RPMI7951 (cell line): ENCODE results near the gene C11orf65. TPM values are rescaled to one million over a fixed set of nuclear protein-coding genes. Genes with fewer than 3 reads are reported as not detected.
A peak's percentile ranks its signal among the peaks of the same experiment; 100 is the strongest.
"Not testable (repeated sequence)": the region's sequence is repeated elsewhere in the genome, so short reads cannot be mapped to it uniquely, and the experiment has no call there.

Experiments
- DNase-seq: peaks from one replicate; pipeline ENCODE4 v3.0.0-alpha.2; 2012; ENCODE audit warnings: low read depth
- total RNA-seq: library from RNA; depleted of rRNA; stranded (reverse); fragments of >200 nt; shearing (Covaris generic); gene quantifications from 2 replicates; pipeline ENCODE4 v1.2.3, GENCODE V29; 2014

The C11orf65 gene
- total RNA-seq, 1 experiment from 2014 or later: 0.24 TPM

DNA sequence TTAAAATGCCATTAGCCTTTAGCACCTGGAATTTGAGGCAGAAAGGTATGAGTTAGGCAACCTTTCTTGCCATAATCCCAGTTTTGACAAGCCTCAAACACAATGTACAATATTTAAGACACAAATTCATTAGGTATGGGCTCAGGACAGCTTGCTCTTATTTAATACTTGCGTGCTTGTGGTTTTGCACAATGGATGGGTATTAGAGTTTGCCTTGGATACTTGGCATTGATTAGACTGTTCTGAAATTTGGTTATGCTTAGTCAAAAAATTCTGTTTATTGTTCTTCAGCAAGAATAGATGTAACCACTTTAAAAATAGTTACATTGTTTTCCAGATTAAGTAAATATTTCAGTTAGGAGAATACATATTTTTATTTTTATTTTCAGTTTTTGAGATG is 5.4 kb upstream of the C11orf65 start:
- no peak for DNase-seq

DNA sequence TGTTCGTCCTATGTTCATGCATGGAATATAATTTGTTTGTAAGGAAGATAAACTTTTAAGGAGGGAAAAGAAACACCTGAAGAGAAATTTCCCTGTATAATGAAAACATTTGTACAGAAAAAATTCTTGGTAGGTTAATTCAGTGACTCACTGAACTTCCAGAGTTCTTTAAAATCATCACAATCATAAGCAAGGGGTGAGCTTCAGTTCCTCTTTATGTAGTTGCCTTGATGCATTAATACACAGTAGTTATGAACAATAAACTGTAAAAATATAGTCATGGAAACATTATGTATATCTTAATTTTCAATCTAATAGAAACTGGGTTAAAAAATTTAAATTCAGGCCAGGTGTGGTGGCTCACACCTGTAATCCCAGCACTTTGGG is 1.1 kb upstream of the C11orf65 start:
- no peak for DNase-seq

GRCh38 chr11:108466405-108466804 is 924 bp downstream of the C11orf65 start:
- DNase-seq: no peak

DNA sequence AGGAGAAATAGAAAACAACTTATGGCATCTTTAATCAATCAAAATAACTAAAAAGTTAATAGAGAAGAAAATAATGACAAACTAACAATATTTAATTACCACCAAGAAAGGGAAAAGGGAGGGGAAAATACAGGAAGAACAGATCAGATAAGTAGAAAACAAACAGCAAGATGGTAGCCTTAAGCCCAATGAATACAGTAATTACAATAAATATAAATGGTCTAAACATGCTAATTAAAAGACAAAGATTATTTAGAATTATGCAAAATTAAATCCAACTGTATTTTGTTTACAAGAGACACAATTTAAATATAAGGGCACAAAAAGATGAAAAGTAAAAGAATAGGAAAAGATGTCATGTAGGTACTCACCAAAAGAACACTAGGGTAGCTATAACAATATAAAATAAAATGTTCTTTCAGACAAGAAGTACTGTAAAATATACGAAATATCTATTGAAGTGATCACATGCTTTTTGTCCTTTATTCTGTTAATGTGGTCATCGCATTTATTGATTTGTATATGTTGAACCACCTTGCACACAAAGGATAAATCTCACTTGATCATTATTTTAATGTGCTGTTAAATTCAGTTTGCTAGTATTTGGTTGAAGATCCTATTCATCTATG is 14.0 kb downstream of the C11orf65 start:
- no peak for DNase-seq

DNA sequence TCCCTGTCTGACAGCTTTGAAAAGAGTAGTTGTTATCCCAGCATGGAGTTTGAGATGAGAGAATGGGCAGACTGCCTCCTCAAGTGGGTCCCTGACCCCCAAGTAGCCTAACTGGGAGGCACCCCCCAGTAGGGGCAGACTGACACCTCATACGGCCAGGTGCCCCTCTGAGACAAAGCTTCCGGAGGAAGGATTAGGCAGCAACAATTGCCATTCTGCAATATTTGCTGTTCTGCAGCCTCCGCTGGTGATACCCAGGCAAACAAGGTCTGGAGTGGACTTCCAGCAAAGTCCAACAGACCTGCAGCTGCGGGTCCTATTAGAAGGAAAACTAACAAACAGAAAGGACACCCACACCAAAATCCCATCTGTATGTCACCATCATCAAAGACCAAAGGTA is 25.9 kb downstream of the C11orf65 start:
- DNase-seq: not testable (repeated sequence)

DNA sequence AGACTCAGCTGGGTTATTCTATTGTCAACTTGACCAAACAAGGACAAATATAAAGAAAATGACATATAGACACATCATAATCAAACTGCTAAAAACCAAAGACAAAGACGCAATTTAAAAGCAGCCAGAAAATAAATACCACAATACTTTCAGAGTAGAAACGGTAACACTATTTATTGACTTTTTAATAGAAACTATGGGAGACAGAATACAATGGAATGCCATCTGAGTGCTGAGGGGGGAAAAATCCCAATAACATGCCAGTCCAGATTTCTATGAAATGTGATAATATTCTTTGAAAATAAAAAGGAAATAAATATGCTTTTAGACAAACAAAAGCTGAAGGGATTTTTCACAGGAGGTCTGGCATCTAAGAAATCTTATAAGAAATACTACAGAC is 30.7 kb downstream of the C11orf65 start:
- no peak for DNase-seq

DNA sequence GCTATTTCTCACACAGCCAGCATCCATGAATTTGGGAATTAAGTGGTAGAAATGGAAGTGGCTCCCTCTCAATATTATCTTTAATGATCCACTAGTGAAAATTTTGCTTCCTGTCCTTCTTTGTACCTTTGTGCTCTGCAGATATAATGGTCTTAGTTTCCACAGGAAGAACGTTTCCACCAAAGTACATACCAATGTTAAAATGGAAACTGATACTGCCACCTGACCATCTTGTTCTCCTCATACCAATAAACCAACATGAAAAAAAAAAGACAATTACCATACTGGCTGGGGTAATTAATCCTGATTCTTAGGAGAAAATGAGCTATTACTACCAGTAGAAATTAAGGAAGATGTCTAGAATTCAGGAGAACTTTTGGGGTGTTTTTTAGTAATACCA is 32.3 kb downstream of the C11orf65 start:
- DNase-seq: no peak

GRCh38 chr11:108432783-108433182 is 34.5 kb downstream of the C11orf65 start:
- DNase-seq: peak; percentile 37

GRCh38 chr11:108431997-108432396 is 35.3 kb downstream of the C11orf65 start:
- no peak for DNase-seq

GRCh38 chr11:108431370-108431769 is 36.0 kb downstream of the C11orf65 start:
- no peak for DNase-seq

DNA sequence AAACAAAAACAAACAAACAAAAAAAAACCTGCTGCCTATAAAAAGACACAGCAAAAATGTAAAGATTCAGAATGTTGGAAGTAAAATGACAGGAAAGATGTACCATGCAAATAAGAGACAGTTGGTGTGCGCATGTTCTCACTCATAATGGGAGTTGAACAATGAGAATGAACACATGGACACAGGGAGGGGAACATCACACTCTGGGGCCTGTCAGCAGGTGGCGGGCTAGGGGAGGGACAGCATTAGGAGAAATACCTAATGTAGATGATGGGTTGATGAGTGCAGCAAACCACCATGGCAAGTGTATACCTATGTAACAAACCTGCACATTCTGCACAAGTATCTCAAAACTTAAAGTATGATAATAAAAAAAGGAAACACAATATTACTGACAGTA is 49.8 kb downstream of the C11orf65 start:
- peak; percentile 34 for DNase-seq

DNA sequence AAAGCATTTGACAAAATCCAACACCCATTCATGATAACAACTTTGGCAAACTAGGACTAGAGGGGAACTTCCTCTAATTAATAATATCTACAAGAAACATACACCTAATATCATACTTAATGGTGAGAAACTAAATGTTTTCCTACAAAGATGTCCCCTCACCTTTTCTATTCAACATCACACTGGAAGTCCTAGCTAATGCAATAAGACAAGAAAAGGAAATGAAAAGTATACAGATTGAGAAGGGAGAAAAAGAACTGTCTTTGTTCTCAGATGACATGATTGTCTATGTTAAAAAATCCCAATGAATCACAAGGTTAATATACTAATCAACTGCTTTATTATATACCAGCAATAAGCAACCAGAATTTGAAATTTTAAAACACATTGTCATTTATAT is 52.4 kb downstream of the C11orf65 start:
- DNase-seq: no peak

- no peak for DNase-seq
These were observed 61.6 kb downstream of the C11orf65 start for GRCh38 chr11:108405706-108406105.

- no peak for DNase-seq
These were observed 64.3 kb downstream of the C11orf65 start for GRCh38 chr11:108403052-108403451.

GRCh38 chr11:108402241-108402640 is 65.1 kb downstream of the C11orf65 start:
- no peak for DNase-seq

GRCh38 chr11:108398439-108398838 is 68.9 kb downstream of the C11orf65 start:
- DNase-seq: no peak

DNA sequence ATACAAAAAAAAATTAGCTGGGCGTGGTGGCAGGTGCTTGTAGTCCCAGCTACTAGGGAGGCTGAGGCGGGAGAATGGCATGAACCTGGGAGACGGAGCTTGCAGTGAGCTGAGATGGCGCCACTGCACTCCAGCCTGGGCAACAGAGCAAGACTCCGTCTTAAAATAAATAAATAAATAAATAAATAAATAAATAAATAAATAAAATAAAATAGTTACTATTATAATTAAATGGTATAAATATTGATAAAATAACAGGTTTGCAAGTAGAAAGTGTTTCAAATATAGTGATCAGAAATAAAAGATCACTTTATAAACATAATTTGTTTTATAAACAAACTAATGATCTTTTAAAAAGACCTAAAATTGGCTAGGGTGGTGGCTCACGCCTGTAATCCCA is 70.7 kb downstream of the C11orf65 start:
- DNase-seq: not testable (repeated sequence)

DNA sequence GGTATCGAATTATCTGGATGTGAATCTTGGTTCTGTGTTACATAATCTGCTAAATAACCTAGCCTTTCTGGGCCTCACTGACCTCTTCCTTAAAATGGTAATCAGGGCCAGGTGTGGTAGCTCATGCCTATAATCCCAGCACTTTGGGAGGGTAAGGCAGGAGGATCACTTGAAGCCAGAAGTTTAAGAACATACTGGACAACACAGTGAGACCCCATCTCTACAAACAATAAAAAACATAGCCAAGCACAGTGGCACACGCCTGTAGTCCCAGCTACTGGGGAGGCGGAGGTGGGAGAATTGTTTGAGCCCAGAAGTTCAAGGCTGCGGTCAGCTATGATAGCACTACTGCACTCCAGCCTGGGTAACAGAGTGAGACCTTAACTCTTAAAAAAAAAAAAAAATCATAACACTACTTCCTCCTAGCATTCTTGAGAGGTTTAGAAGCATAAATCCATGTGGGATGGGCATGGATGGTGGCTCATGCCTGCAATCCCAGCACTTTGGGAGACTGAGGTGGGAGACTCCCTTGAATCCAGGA is 72.5 kb downstream of the C11orf65 start:
- DNase-seq: no peak

DNA sequence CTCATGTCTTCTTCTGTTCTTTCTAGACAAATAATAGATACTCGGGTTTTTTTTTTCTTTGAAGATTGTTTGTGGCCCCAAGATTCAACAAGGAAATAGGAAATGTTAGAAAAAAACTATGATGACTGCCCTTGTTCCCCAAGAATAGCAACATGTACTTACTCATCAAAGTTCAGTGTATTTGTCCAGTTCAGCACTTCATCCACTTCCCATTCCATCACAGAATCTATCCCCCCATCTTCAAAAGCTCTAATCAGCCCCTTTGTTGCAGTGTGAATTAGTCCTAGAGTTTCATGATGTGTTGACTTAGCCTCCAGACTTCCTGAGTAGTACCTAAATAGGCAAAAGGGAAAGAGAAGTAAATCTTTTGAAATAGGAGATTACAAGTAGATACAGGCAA is 74.3 kb downstream of the C11orf65 start:
- DNase-seq: no peak

DNA sequence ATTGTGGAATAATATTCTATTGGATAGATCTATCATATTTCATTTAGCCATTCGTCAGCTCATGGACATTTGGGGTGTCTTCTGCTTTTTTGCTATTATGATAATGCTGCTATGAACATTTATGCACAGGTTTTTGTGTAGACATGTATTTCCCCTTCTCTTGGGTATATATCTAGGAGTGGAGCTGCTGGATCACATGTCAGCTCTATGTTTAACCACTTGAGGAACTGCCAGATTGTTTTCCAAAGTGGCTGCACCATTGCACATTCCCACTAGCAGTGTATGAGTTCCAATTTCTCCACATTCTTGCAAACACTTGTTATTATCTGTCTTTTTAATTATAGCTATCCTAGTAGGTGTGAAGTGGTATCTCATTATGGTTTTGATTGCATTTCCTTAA is 75.0 kb downstream of the C11orf65 start:
- DNase-seq: no peak

GRCh38 chr11:108388576-108388975 is 78.8 kb downstream of the C11orf65 start:
- no peak for DNase-seq

- not testable (repeated sequence) for DNase-seq
These were observed 93.8 kb downstream of the C11orf65 start for GRCh38 chr11:108373505-108373904.

DNA sequence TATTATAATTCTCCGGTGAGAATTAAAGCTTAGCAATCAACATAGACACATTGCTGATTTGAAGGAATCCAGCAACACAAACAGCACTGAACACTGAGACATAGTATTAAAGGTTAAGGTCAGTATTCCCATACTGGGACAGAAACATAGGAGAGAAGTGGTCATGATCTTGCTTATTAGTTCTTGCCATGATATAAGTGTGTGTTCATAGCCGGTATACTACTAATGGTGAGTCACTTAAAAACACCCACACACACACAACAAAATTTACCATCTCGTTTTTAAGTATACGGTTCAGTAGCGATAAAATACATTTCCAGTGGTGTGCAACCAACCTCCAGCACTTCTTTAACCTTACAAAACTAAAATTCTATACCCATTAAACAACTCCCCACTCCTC is 96.3 kb downstream of the C11orf65 start:
- DNase-seq: no peak

DNA sequence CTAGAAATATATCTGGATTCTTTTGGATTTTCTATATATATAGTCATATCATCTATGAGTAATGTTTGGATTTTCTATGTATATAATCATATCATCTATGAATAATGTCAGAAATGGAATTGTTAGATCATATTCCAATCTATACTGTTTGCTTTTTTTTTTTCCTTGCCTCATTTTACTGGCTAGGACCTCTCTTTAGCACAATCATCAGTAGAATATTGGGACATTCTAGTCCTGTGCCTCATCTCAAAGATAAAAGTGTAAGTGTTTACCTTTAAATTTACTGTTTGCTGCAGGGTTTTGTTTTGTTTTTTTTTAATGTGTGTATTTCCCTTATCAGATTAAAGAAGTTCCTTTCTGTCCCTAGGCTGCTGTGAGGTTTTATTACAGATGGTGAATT is 97.0 kb downstream of the C11orf65 start:
- DNase-seq: no peak
